Urinary bladder (tissue), 4 donors: ENCODE results near the gene SLC27A5. TPM values are rescaled to one million over a fixed set of nuclear protein-coding genes. Genes with fewer than 3 reads are reported as not detected.
"Not testable (repeated sequence)": the region's sequence is repeated elsewhere in the genome, so short reads cannot be mapped to it uniquely, and the experiment has no call there.

Source experiments
- DNase-seq: peaks from one replicate; pipeline ENCODE4 v3.0.0-alpha.2; 2015; ENCODE audit errors: extremely low spot score
- H3K27ac ChIP-seq: one replicate; pipeline ENCODE4 v1.5.1; 2013; ENCODE audit warnings: low read depth, mild to moderate bottlenecking, moderate library complexity
- H3K36me3 ChIP-seq: one replicate; pipeline ENCODE4 v1.6.1; 2013; ENCODE audit warnings: mild to moderate bottlenecking, moderate library complexity; ENCODE audit not compliant: insufficient read depth
- H3K4me1 ChIP-seq: one replicate; pipeline ENCODE4 v1.6.1; 2013; ENCODE audit warnings: mild to moderate bottlenecking, moderate library complexity; ENCODE audit not compliant: insufficient read depth
- H3K4me3 ChIP-seq: one replicate; pipeline ENCODE4 v1.5.1; 2013; ENCODE audit warnings: low read depth, low read length
- WGBS: extraction: QIAGEN DNeasy Blood & Tissue Kit; methylation state at CpG from one replicate; pipeline ENCODE4 v1.1.7; 2013; 5-methylcytosine and 5-hydroxymethylcytosine counted together
- polyA plus RNA-seq: library from polyadenylated mRNA; stranded (reverse); fragments of 200-250 nt; gene quantifications from one replicate; pipeline ENCODE4 v1.2.3, GENCODE V29; 2013
- total RNA-seq: library from RNA; depleted of rRNA; stranded (reverse); fragments of >200 nt; gene quantifications from one replicate; pipeline ENCODE4 v1.2.3, GENCODE V29; 2014
- donor health status: healthy with polysubstance abuse.
- donor health status: healthy.

The SLC27A5 gene
- total and polyA plus RNA-seq, 2 donors = 3.5 to 16.8 TPM

GRCh38 chr19:58510084-58510862 is 1.5 kb downstream of the SLC27A5 start:
- Histone ChIP-seq H3K4me3 (no peak overlapping the region), H3K4me1 (no peaks in the 10 kb centered on the region), H3K36me3 (no peaks in the 10 kb centered on the region), H3K27ac (no peak overlapping the region)
- 81% methylated on average over 8 of the region's 8 CpGs for WGBS
- no peak for DNase-seq

- no peak overlapping the region for H3K4me3 ChIP-seq
- H3K36me3 ChIP-seq = no peaks in the 10 kb centered on the region
- no peak for DNase-seq
- H3K27ac ChIP-seq = no peak overlapping the region
- H3K4me1 ChIP-seq = no peaks in the 10 kb centered on the region
- 78% methylated on average over 11 of the region's 11 CpGs for WGBS
Measured at GRCh38 chr19:58509731-58510083, 2.1 kb downstream of the SLC27A5 start.

- 71% methylated on average over 8 of the region's 8 CpGs for WGBS
- not testable (repeated sequence) for H3K4me1 ChIP-seq, DNase-seq, H3K27ac ChIP-seq, H3K36me3 ChIP-seq, H3K4me3 ChIP-seq
Measured at GRCh38 chr19:58507602-58508223, 4.1 kb downstream of the SLC27A5 start.

- Histone ChIP-seq H3K4me1 (no peaks in the 10 kb centered on the region), H3K36me3 (no peaks in the 10 kb centered on the region), H3K27ac (no peak overlapping the region), H3K4me3 (no peak overlapping the region)
- no peak for DNase-seq
- 91% methylated on average over 14 of the region's 14 CpGs for WGBS
Measured at GRCh38 chr19:58500242-58500641, 11.6 kb downstream of the SLC27A5 start.

- DNase-seq = peak; percentile 96
- no peaks in the 10 kb centered on the region for H3K36me3 ChIP-seq
- peak overlapping the region; percentile 63 for H3K27ac ChIP-seq
- H3K4me1 ChIP-seq = no peaks in the 10 kb centered on the region
- peak overlapping the region; percentile 46 for H3K4me3 ChIP-seq
- WGBS = under 1% methylated on average over 60 of the region's 60 CpGs
Measured at GRCh38 chr19:58499021-58499927, 12.5 kb downstream of the SLC27A5 start.

- Histone ChIP-seq H3K27ac (no peak overlapping the region), H3K36me3 (no peaks in the 10 kb centered on the region), H3K4me1 (no peaks in the 10 kb centered on the region), H3K4me3 (peak overlapping the region; percentile 31)
- 52% methylated on average over 22 of the region's 22 CpGs for WGBS
- no peak for DNase-seq
Measured at GRCh38 chr19:58498316-58499020, 13.3 kb downstream of the SLC27A5 start.

GRCh38 chr19:58497634-58498170 is 14.1 kb downstream of the SLC27A5 start:
- Histone ChIP-seq H3K36me3 (no peaks in the 10 kb centered on the region), H3K4me1 (no peaks in the 10 kb centered on the region), H3K4me3 (no peak overlapping the region), H3K27ac (no peak overlapping the region)
- WGBS = 82% methylated on average over 8 of the region's 8 CpGs
- DNase-seq = no peak

- no peak overlapping the region for H3K27ac ChIP-seq
- H3K4me3 ChIP-seq = no peak overlapping the region
- no peak for DNase-seq
- 85% methylated on average over 14 of the region's 14 CpGs for WGBS
- no peaks in the 10 kb centered on the region for H3K36me3 ChIP-seq
- no peaks in the 10 kb centered on the region for H3K4me1 ChIP-seq
Measured at GRCh38 chr19:58492265-58492664, 19.5 kb downstream of the SLC27A5 start.

- no peak overlapping the region for H3K4me3 ChIP-seq
- 89% methylated on average over 5 of the region's 5 CpGs for WGBS
- no peaks in the 10 kb centered on the region for H3K4me1 ChIP-seq
- no peaks in the 10 kb centered on the region for H3K36me3 ChIP-seq
- H3K27ac ChIP-seq = no peak overlapping the region
- no peak for DNase-seq
Measured at GRCh38 chr19:58491393-58491792, 20.4 kb downstream of the SLC27A5 start.

- 88% methylated on average over 5 of the region's 5 CpGs for WGBS
- not testable (repeated sequence) for H3K36me3 ChIP-seq, H3K27ac ChIP-seq, DNase-seq, H3K4me1 ChIP-seq, H3K4me3 ChIP-seq
Measured at GRCh38 chr19:58484349-58484748, 27.4 kb downstream of the SLC27A5 start.

GRCh38 chr19:58483776-58484175 is 28.0 kb downstream of the SLC27A5 start:
- Histone ChIP-seq H3K4me3 (no peak overlapping the region), H3K27ac (no peak overlapping the region), H3K36me3 (no peaks in the 10 kb centered on the region), H3K4me1 (no peaks in the 10 kb centered on the region)
- DNase-seq = no peak
- WGBS = 73% methylated on average over 2 of the region's 2 CpGs

- Histone ChIP-seq H3K4me1 (no peaks in the 10 kb centered on the region), H3K27ac (no peak overlapping the region), H3K36me3 (no peaks in the 10 kb centered on the region), H3K4me3 (no peak overlapping the region)
- DNase-seq = no peak
- WGBS = 82% methylated on average over 7 of the region's 7 CpGs
Measured at GRCh38 chr19:58482372-58482771, 29.4 kb downstream of the SLC27A5 start.

GRCh38 chr19:58480831-58481230 is 31.0 kb downstream of the SLC27A5 start:
- no peak overlapping the region for H3K27ac ChIP-seq
- H3K4me1 ChIP-seq = no peaks in the 10 kb centered on the region
- H3K4me3 ChIP-seq = no peak overlapping the region
- no peak for DNase-seq
- no peaks in the 10 kb centered on the region for H3K36me3 ChIP-seq
- WGBS = 81% methylated on average over 2 of the region's 2 CpGs
